GM19035 (cell line): ENCODE results near the gene ADAMTSL2.

Source experiments
- ATAC-seq: cut with Tn5 transposase; IDR thresholded peaks from one replicate; pipeline ENCODE4 v1.9.1; 2021; ENCODE audit not compliant: unreplicated experiment

ADAMTSL2 gene

GRCh38 chr9:133499892-133500270 is 34.6 kb upstream of the ADAMTSL2 start:
- ATAC-seq: no peak

GRCh38 chr9:133502112-133502511 is 32.4 kb upstream of the ADAMTSL2 start:
- ATAC-seq: no peak

GRCh38 chr9:133505186-133505830 is 29.2 kb upstream of the ADAMTSL2 start:
- no peak for ATAC-seq

GRCh38 chr9:133505901-133506652 is 28.4 kb upstream of the ADAMTSL2 start:
- no peak for ATAC-seq

DNA sequence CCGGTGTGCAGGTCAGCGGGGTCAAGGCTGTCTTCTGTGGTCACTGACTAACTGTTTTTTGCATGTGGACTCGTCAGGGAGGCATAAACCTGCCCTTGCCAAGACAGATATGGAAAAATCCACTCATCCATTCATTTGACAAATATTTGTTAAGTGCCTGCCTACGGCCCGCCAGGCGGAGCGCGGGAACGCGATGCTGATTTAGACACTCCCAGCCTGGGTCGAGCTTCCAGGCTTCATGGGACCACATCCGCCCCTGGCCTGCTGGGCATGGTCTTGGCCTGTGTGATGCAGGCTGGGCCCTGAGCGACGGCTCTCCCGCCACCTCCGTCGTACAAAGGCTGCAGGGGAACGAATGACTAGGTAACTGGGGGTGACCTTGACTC is 27.9 kb upstream of the ADAMTSL2 start:
- ATAC-seq: no peak

- no peak for ATAC-seq
Measured at GRCh38 chr9:133507246-133507965, 27.1 kb upstream of the ADAMTSL2 start.

DNA sequence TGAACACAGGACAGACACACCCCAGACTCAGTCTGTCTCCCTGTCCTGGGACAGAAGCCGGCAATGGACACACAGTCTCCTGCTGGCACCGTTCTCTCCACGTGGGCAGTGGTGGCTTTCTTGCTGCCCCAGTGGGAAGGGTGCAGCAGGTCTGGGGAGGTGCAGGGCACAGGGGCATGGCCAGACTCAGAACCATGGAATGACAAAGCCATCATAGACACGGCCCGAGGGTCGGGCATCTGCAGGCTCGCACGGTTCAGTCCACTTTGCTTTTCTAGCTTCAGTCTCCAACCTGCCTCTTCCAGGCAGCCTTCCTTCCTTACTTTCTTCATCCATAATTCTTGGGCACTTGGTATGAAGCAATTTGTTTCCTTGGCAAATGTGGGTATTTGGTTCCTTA is 26.5 kb upstream of the ADAMTSL2 start:
- ATAC-seq: no peak

GRCh38 chr9:133509179-133510083 is 25.1 kb upstream of the ADAMTSL2 start:
- ATAC-seq: no peak

GRCh38 chr9:133510926-133511505 is 23.5 kb upstream of the ADAMTSL2 start:
- ATAC-seq: no peak

- ATAC-seq: no peak
Measured at GRCh38 chr9:133511607-133512006, 22.9 kb upstream of the ADAMTSL2 start.

GRCh38 chr9:133512253-133513213 is 22.0 kb upstream of the ADAMTSL2 start:
- no peak for ATAC-seq

DNA sequence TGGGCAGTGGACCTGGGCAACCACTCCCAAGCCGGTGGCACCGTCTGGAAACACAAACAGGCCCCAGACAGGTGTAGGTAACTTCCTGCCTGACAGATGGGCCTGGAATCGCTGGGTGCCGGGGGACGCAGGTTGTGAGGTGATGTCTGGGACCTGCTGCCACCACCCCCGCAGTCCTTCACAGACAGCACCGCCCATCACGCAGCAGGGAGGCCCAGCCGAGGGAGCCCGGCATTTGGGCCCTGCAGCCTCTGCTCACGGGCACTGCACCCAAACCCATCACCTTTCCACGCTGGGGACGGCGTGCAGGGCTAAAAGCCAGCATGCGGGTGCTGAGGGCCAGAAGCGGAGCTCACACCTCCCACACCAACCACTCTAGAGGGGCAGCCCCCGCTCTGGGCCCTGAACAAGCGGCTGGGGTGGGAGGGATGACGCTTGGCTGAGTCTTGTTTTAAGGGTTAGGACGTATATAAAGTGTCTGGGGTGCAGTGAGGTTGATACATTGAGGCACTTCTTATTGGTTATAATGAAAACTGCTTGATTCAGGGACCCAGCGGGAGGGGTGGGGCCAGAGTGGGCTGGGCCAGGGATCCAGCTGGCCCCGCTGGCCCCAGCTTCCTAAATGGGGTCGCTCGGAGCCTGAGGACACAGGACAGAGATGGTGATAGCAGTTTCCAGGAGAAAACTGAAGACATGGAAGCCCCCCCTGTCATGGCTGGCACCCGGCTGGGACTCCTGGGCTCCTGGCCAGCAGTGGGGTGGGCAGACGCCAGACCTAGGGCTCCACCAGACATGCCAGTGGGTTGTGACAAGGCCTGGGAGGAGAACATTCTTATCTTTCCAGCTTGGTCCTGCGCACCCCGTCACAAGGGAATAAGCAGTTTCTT is 21.0 kb upstream of the ADAMTSL2 start:
- ATAC-seq: no peak

GRCh38 chr9:133514460-133515239 is 19.9 kb upstream of the ADAMTSL2 start:
- no peak for ATAC-seq

DNA sequence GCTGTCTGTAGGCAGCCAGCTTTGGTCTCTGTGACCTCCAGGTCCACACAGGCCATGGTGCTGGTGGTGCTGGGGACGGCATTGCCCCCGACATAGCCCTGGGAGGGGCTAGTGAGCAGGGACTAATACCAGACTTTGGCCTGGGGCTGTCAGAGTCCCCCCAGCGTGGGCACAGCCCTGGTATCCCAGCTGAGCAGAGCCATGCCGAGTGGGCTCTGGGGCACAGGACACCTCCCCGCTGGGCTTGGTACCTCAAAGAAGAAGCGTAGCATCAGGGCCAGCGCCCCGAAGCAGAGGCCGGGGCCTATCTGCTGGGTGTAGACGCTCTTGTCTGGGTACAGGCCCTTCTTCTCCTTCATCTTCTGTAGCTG is 19.3 kb upstream of the ADAMTSL2 start:
- no peak for ATAC-seq

GRCh38 chr9:133515615-133516255 is 18.8 kb upstream of the ADAMTSL2 start:
- no peak for ATAC-seq

- no peak for ATAC-seq
Measured at GRCh38 chr9:133516256-133516960, 18.1 kb upstream of the ADAMTSL2 start.

GRCh38 chr9:133516961-133517350 is 17.5 kb upstream of the ADAMTSL2 start:
- no peak for ATAC-seq
